ENCODE results near the gene WBP1.

DNA sequence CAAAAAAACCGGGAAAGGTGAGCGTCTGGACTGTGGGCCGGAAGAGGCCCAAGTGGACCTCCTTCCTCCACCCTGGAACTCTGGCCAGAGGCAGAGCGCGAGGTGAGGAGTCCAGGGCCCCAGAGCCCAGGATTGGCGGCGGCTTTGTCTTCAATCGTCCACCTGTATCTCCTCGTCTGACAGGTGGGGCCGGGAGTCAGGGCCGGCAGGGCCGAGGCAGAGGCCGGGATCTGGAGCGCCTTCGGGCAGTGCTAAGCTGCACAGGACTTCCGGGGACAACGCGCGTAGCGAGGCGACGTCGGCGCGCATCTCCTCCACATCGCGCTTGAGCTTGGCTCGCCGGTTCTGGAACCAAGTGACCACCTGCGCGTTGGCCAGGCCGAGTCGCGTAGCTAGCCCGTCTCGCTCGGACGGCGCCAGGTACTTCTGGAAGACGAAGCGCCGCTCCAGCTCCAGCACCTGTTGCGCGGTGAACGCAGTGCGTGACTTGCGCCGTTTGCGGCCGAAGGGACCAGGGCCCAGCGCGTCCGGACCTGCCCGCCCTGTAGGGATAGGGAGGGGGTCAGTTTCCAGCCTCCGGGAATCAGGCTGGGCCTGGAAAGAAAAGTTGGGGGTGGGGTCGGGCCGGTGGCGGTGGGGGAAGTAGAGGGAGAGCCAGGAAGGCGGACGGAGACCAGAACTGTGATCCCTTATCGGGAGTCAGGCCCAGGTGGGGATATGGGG, 39.7 kb downstream of the WBP1 start:
- TF ChIP-seq POLR2A (IDR thresholded peaks at IDR 0.05; ENCODE audit: low read depth, low read length) (peak; percentile 23; the same call in 1 of the 2 replicates), POLR2AphosphoS5 (IDR thresholded peaks at IDR 0.05; ENCODE audit: low read depth, low read length) (peak; percentile 61; the same call in 1 of the 2 replicates), TAF1 (IDR thresholded peaks at IDR 0.05; ENCODE audit: borderline replicate concordance, low read depth, low read length) (no peak)

All from GM12892 (cell line).